BLaER1 (cell line): ENCODE data around the gene SLC35A5.

Experiments used
- H3K27ac ChIP-seq: shearing (Covaris generic); formaldehyde crosslinking; 2 replicates; pipeline ENCODE4 v1.8.1; 2022
- H3K27me3 ChIP-seq: shearing (Covaris generic); formaldehyde crosslinking; 2 replicates; pipeline ENCODE4 v1.8.1; 2022
- H3K36me3 ChIP-seq: shearing (Covaris generic); formaldehyde crosslinking; 2 replicates; pipeline ENCODE4 v1.8.1; 2022
- H3K4me1 ChIP-seq: shearing (Covaris generic); formaldehyde crosslinking; 2 replicates; pipeline ENCODE4 v1.8.1; 2022
- H3K4me2 ChIP-seq: shearing (Covaris generic); formaldehyde crosslinking; 2 replicates; pipeline ENCODE4 v1.8.1; 2022
- H3K4me3 ChIP-seq: shearing (Covaris generic); formaldehyde crosslinking; 2 replicates; pipeline ENCODE4 v1.8.1; 2022
- H3K9ac ChIP-seq: shearing (Covaris generic); formaldehyde crosslinking; 2 replicates; pipeline ENCODE4 v1.8.1; 2022
- H3K9me3 ChIP-seq: shearing (Covaris generic); formaldehyde crosslinking; 2 replicates; pipeline ENCODE4 v1.8.1; 2022
- H4K20me1 ChIP-seq: shearing (Covaris generic); formaldehyde crosslinking; 2 replicates; pipeline ENCODE4 v1.8.1; 2022
- Cebpa-rat ChIP-seq: shearing (Covaris generic); IDR thresholded peaks from 2 replicates; pipeline ENCODE4 v1.8.1; 2022

The SLC35A5 gene

GRCh38 chr3:112597945-112598344 lies 36.1 kb downstream of the SLC35A5 start:
- no peaks in the 10 kb centered on the region for H4K20me1 ChIP-seq
- no peak for TF ChIP-seq Cebpa-rat
- no peak overlapping the region for H3K4me3 ChIP-seq
- H3K9ac ChIP-seq: no peak overlapping the region
- no peak overlapping the region for H3K27ac ChIP-seq
- H3K4me1 ChIP-seq: no peaks in the 10 kb centered on the region
- H3K36me3 ChIP-seq: peaks cover 7% of the 10 kb centered on the region; the same call in 1 of the 2 replicates
- H3K9me3 ChIP-seq: peaks cover 4% of the 10 kb centered on the region; the same call in 1 of the 2 replicates
- no peak overlapping the region for H3K4me2 ChIP-seq
- no peaks in the 10 kb centered on the region for H3K27me3 ChIP-seq

- no peak overlapping the region for H3K27ac ChIP-seq
- no peak overlapping the region for H3K4me2 ChIP-seq
- H3K4me1 ChIP-seq: no peaks in the 10 kb centered on the region
- H3K27me3 ChIP-seq: no peaks in the 10 kb centered on the region
- no peak overlapping the region for H3K4me3 ChIP-seq
- no peak for TF ChIP-seq Cebpa-rat
- H3K36me3 ChIP-seq: no peaks in the 10 kb centered on the region
- H3K9ac ChIP-seq: no peak overlapping the region
- no peaks in the 10 kb centered on the region for H4K20me1 ChIP-seq
- H3K9me3 ChIP-seq: no peaks in the 10 kb centered on the region
Observed at GRCh38 chr3:112598731-112599130, 36.9 kb downstream of the SLC35A5 start.

- Histone ChIP-seq H3K27ac (no peak overlapping the region), H3K9ac (no peak overlapping the region), H3K4me3 (no peak overlapping the region), H3K4me1 (peaks cover 16% of the 10 kb centered on the region), H4K20me1 (no peaks in the 10 kb centered on the region), H3K36me3 (no peaks in the 10 kb centered on the region), H3K9me3 (no peaks in the 10 kb centered on the region), H3K27me3 (no peaks in the 10 kb centered on the region), H3K4me2 (no peak overlapping the region)
- no peak for TF ChIP-seq Cebpa-rat
Observed at GRCh38 chr3:112602217-112602838, 40.5 kb downstream of the SLC35A5 start.

- Histone ChIP-seq H3K27ac (peak overlapping the region; percentile 35), H3K4me3 (no peak overlapping the region), H3K4me2 (peak overlapping the region; percentile 80)
Observed at GRCh38 chr3:112604536-112604935, 42.7 kb downstream of the SLC35A5 start.

GRCh38 chr3:112605285-112605684 lies 43.4 kb downstream of the SLC35A5 start:
- H3K4me3 ChIP-seq: no peak overlapping the region
- TF ChIP-seq Cebpa-rat: no peak
- H3K9ac ChIP-seq: no peak overlapping the region
- no peaks in the 10 kb centered on the region for H3K9me3 ChIP-seq
- peak overlapping the region; percentile 10; the same call in 1 of the 2 replicates for H3K27ac ChIP-seq
- peaks cover 16% of the 10 kb centered on the region for H3K4me1 ChIP-seq
- no peaks in the 10 kb centered on the region for H3K27me3 ChIP-seq
- H3K36me3 ChIP-seq: no peaks in the 10 kb centered on the region
- peak overlapping the region; percentile 33 for H3K4me2 ChIP-seq
- no peaks in the 10 kb centered on the region for H4K20me1 ChIP-seq

More at GRCh38 chr3:112604536-112604935, 42.7 kb downstream of the SLC35A5 start:
- Histone ChIP-seq H4K20me1 (no peaks in the 10 kb centered on the region), H3K4me1 (peaks cover 16% of the 10 kb centered on the region), H3K9ac (no peak overlapping the region), H3K36me3 (no peaks in the 10 kb centered on the region), H3K9me3 (no peaks in the 10 kb centered on the region), H3K27me3 (no peaks in the 10 kb centered on the region)
- no peak for TF ChIP-seq Cebpa-rat

GRCh38 chr3:112606098-112606497 lies 44.3 kb downstream of the SLC35A5 start:
- Histone ChIP-seq H3K4me3 (no peak overlapping the region), H3K9me3 (no peaks in the 10 kb centered on the region), H3K4me1 (peaks cover 16% of the 10 kb centered on the region), H3K9ac (no peak overlapping the region), H3K27me3 (no peaks in the 10 kb centered on the region), H3K27ac (no peak overlapping the region), H4K20me1 (no peaks in the 10 kb centered on the region), H3K4me2 (no peak overlapping the region), H3K36me3 (no peaks in the 10 kb centered on the region)
- TF ChIP-seq Cebpa-rat: no peak

GRCh38 chr3:112607863-112608262 lies 46.0 kb downstream of the SLC35A5 start:
- no peak for TF ChIP-seq Cebpa-rat
- H3K27me3 ChIP-seq: no peaks in the 10 kb centered on the region
- H4K20me1 ChIP-seq: no peaks in the 10 kb centered on the region
- no peak overlapping the region for H3K27ac ChIP-seq
- no peak overlapping the region for H3K4me2 ChIP-seq
- peaks cover 16% of the 10 kb centered on the region for H3K4me1 ChIP-seq
- no peak overlapping the region for H3K9ac ChIP-seq
- no peaks in the 10 kb centered on the region for H3K9me3 ChIP-seq
- H3K36me3 ChIP-seq: no peaks in the 10 kb centered on the region
- no peak overlapping the region for H3K4me3 ChIP-seq

GRCh38 chr3:112610121-112610520 lies 48.3 kb downstream of the SLC35A5 start:
- H3K27me3 ChIP-seq: no peaks in the 10 kb centered on the region
- H3K9me3 ChIP-seq: no peaks in the 10 kb centered on the region
- H3K36me3 ChIP-seq: no peaks in the 10 kb centered on the region
- H3K4me3 ChIP-seq: no peak overlapping the region
- no peak for TF ChIP-seq Cebpa-rat
- peaks cover 6% of the 10 kb centered on the region for H3K4me1 ChIP-seq
- no peak overlapping the region for H3K27ac ChIP-seq
- H4K20me1 ChIP-seq: no peaks in the 10 kb centered on the region
- no peak overlapping the region for H3K9ac ChIP-seq
- H3K4me2 ChIP-seq: no peak overlapping the region

- H3K4me1 ChIP-seq: no peaks in the 10 kb centered on the region
- no peaks in the 10 kb centered on the region for H4K20me1 ChIP-seq
- no peak overlapping the region for H3K4me2 ChIP-seq
- no peak for TF ChIP-seq Cebpa-rat
- H3K4me3 ChIP-seq: no peak overlapping the region
- H3K9ac ChIP-seq: no peak overlapping the region
- no peaks in the 10 kb centered on the region for H3K27me3 ChIP-seq
- no peak overlapping the region for H3K27ac ChIP-seq
- H3K9me3 ChIP-seq: no peaks in the 10 kb centered on the region
- H3K36me3 ChIP-seq: no peaks in the 10 kb centered on the region
Observed at GRCh38 chr3:112611752-112612515, 50.1 kb downstream of the SLC35A5 start.

GRCh38 chr3:112615989-112616731 lies 54.3 kb downstream of the SLC35A5 start:
- Histone ChIP-seq H3K9me3 (no peaks in the 10 kb centered on the region), H3K27ac (no peak overlapping the region), H3K36me3 (no peaks in the 10 kb centered on the region), H3K4me1 (no peaks in the 10 kb centered on the region), H4K20me1 (no peaks in the 10 kb centered on the region), H3K9ac (no peak overlapping the region), H3K27me3 (no peaks in the 10 kb centered on the region), H3K4me3 (no peak overlapping the region), H3K4me2 (no peak overlapping the region)
- TF ChIP-seq Cebpa-rat: no peak
